Cardiac muscle cell (in vitro differentiated cells and primary cell): ENCODE measurements around the gene ANAPC16. TPM values are rescaled to one million over a fixed set of nuclear protein-coding genes. Genes with fewer than 3 reads are reported as not detected.

Experiments
- DNase-seq, 2 donors: peaks; one replicate each; pipeline versions ENCODE4 v3.0.0 to v3.0.0-alpha.2; 2010 to 2017; ENCODE audit warnings: low read depth in 1 of 2, low spot score in 1 of 2
- H3K27ac ChIP-seq: fragments of 200-600 bp; sonication (generic); 2 replicates; pipeline ENCODE4 v1.5.1; 2016
- H3K27me3 ChIP-seq: fragments of 200-600 bp; sonication (generic); 2 replicates; pipeline ENCODE4 v1.6.0; 2016; ENCODE audit warnings: control low read depth
- H3K36me3 ChIP-seq: fragments of 200-600 bp; sonication (generic); 2 replicates; pipeline ENCODE4 v1.5.1; 2016; ENCODE audit warnings: control low read depth
- H3K4me1 ChIP-seq: fragments of 200-600 bp; sonication (generic); 2 replicates; pipeline ENCODE4 v1.8.1; 2017; ENCODE audit warnings: low read depth, mild to moderate bottlenecking, mixed run types
- H3K4me3 ChIP-seq: fragments of 200-600 bp; sonication (generic); 2 replicates; pipeline ENCODE4 v1.5.1; 2016; ENCODE audit warnings: mild to moderate bottlenecking
- H3K9me3 ChIP-seq: fragments of 200-600 bp; sonication (generic); 2 replicates; pipeline ENCODE4 v1.5.1; 2017; ENCODE audit warnings: low read depth, mild to moderate bottlenecking, control low read depth
- polyA plus RNA-seq: library from polyadenylated mRNA; unstranded; fragments of >200 nt; fragmentation: Nextera tagmentation; extraction: Ambion mirVana; gene quantifications from 2 replicates; pipeline ENCODE4 v1.2.1, GENCODE V29; 2016
- total RNA-seq: library from RNA; depleted of rRNA; stranded (reverse); fragments of >200 nt; gene quantifications from 2 replicates; pipeline ENCODE4 v1.2.3, GENCODE V29; 2016
- TF ChIP-seq, protein P1 (sequence below): IDR thresholded peaks from 2 replicates; pipeline ENCODE4 v1.5.1; 2012; ENCODE audit warnings: low read depth, mild to moderate bottlenecking, low read length

Gene ANAPC16
- total and polyA plus RNA-seq, 2 experiments from 2014 or later, result 92.2 to 283 TPM

DNA sequence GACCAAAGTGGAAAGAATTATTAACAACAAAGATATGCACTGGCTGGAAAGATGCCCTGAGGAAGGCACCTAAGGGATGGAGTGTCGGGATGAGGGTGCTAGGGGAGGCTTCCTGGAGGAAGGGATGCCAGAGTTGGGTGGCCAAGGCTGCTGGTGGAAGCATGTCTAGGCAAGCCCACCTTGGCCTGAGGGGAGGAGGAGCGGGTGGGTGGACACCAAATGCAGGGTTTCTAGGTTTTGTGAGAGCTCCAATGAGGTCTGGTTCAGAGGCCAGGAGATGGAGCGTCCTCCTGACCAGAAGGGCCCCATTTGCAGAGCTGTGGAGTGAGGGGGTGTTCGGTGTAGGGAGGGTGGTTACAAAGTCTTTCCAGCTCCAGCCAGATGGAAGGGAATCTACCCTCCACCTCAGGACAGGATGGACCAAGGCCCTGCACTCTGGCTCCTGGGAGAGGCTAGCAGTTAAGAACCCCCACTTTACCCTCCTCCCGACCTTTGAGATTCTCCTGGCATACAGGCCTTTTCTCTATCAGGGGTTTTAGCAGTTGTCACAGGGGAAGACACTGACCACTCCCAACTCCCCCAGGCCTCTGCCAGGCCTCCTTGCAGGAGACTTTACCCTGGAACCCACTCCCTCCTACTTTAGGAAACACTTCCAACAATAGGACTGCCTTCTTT lies 54.9 kb downstream of the ANAPC16 start:
- DNase-seq, result no peak
- Histone ChIP-seq H3K9me3 (no peaks in the 10 kb centered on the region), H3K27ac (peak overlapping the region; percentile 74), H3K36me3 (peaks cover 7% of the 10 kb centered on the region), H3K27me3 (no peaks in the 10 kb centered on the region), H3K4me1 (peaks cover 22% of the 10 kb centered on the region), H3K4me3 (no peak overlapping the region)
- TF ChIP-seq, protein P1, sequence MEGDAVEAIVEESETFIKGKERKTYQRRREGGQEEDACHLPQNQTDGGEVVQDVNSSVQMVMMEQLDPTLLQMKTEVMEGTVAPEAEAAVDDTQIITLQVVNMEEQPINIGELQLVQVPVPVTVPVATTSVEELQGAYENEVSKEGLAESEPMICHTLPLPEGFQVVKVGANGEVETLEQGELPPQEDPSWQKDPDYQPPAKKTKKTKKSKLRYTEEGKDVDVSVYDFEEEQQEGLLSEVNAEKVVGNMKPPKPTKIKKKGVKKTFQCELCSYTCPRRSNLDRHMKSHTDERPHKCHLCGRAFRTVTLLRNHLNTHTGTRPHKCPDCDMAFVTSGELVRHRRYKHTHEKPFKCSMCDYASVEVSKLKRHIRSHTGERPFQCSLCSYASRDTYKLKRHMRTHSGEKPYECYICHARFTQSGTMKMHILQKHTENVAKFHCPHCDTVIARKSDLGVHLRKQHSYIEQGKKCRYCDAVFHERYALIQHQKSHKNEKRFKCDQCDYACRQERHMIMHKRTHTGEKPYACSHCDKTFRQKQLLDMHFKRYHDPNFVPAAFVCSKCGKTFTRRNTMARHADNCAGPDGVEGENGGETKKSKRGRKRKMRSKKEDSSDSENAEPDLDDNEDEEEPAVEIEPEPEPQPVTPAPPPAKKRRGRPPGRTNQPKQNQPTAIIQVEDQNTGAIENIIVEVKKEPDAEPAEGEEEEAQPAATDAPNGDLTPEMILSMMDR, result no peak

DNA sequence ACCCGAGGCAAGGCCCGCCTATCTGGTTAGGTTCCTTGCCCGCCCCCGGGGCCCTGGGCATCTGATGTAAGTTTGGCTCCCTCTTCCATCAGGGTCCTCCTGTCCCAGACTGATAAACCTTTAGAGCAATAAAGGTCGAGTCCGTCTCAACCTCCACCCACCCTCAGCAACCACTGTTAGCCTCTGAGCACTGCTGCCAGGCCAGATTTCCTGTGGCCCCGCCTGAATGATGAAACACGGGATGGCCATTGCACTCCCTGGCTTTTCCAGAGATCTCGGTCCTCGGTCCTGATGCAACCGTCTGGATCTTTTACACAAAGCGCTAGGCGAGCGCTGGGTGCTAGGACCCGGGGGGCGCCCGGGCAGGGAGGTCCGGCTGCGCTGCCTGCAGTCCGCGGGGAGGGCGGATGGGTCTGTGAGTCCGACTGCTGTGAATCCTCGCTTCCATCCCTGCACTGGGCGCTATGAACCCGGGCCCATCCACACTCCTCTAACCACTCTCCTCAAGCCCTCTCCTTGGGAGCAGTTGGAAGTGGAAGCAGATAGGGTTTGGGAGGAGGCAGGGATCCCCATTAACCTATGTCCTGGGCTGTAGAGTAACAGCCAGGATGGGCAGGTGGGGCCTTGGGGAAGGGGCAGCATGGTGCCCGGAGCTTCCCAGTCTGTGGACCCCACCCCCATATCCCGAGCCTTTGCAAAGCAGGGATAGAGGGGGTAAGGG lies 57.0 kb downstream of the ANAPC16 start:
- Histone ChIP-seq H3K4me3 (peak overlapping the region; percentile 93), H3K36me3 (peaks cover 11% of the 10 kb centered on the region), H3K27ac (peak overlapping the region; percentile 61), H3K27me3 (no peaks in the 10 kb centered on the region), H3K4me1 (peaks cover 31% of the 10 kb centered on the region), H3K9me3 (no peaks in the 10 kb centered on the region)
- peak; percentile 93 to 99 for DNase-seq
- TF ChIP-seq, protein P1, result no peak

DNA sequence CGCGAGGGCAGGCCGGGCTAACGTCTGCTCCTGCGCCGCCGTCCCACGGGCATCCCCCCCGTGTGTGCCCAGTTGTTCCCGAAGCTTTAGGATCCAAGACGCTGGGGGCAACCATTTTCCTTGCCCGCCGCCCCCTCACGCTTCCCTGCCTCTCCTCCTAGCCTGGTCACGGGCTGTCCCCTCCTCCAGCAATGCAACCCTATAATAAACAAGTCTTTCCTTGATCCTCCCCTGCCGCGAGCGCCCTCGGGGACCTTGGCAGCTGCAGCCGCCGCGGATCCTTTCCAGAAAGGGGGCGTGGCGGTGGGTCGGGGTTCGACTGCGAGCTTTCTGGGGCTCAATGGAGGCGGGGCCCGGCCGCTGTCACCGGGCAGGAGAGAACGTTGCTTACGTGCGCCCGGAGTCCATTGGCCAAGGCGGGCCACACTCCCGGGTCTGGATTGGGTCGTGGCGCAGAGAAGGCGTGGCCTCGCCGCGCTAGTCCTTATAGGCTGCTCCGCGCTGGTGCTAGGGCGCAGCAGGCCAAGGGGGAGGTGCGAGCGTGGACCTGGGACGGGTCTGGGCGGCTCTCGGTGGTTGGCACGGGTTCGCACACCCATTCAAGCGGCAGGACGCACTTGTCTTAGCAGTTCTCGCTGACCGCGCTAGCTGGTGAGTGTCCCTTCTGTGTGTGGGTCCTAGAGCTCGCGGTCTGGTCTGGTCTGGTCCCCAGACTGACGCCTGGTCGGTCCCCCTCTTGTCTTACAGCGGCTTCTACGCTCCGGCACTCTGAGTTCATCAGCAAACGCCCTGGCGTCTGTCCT lies 57.8 kb downstream of the ANAPC16 start, which contains the start of gene DDIT4:
Gene DDIT4 (plus strand): TSS at position 515 of the 803 bp plus-strand sequence. CDS start 293 bp downstream, outside the sequence.
- DNase-seq, result peak; percentile 99 to 100
- TF ChIP-seq, protein P1, result peak; percentile 1

GRCh38 chr10:72274213-72274729 lies 58.5 kb downstream of the ANAPC16 start:
- H3K4me1 ChIP-seq, result peaks cover 31% of the 10 kb centered on the region
- peak in 1 of 2 donors; percentile 50 for DNase-seq
- TF ChIP-seq, protein P1, result no peak
- peak overlapping the region; percentile 93 for H3K4me3 ChIP-seq
- no peaks in the 10 kb centered on the region for H3K9me3 ChIP-seq
- no peaks in the 10 kb centered on the region for H3K27me3 ChIP-seq
- H3K36me3 ChIP-seq, result peaks cover 11% of the 10 kb centered on the region
- H3K27ac ChIP-seq, result peak overlapping the region; percentile 80

More for the DNA sequence above, 57.8 kb downstream of the ANAPC16 start, which contains the start of gene DDIT4:
- Histone ChIP-seq H3K4me3 (peak within 1 kb of the TSS; percentile 93), H3K27ac (peak within 1 kb of the TSS; percentile 80), H3K9me3 (no peaks in the 10 kb centered on the region), H3K4me1 (peaks cover 31% of the 10 kb centered on the region), H3K36me3 (peaks cover 11% of the 10 kb centered on the region), H3K27me3 (no peaks in the 10 kb centered on the region)

DNA sequence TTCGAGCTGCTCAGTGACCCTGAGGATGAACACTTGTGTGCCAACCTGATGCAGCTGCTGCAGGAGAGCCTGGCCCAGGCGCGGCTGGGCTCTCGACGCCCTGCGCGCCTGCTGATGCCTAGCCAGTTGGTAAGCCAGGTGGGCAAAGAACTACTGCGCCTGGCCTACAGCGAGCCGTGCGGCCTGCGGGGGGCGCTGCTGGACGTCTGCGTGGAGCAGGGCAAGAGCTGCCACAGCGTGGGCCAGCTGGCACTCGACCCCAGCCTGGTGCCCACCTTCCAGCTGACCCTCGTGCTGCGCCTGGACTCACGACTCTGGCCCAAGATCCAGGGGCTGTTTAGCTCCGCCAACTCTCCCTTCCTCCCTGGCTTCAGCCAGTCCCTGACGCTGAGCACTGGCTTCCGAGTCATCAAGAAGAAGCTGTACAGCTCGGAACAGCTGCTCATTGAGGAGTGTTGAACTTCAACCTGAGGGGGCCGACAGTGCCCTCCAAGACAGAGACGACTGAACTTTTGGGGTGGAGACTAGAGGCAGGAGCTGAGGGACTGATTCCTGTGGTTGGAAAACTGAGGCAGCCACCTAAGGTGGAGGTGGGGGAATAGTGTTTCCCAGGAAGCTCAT lies 59.0 kb downstream of the ANAPC16 start:
- peak overlapping the region; percentile 80 for H3K27ac ChIP-seq

More for the DNA sequence above, 59.0 kb downstream of the ANAPC16 start:
- Histone ChIP-seq H3K36me3 (peaks cover 11% of the 10 kb centered on the region), H3K9me3 (no peaks in the 10 kb centered on the region), H3K4me1 (peaks cover 31% of the 10 kb centered on the region), H3K27me3 (no peaks in the 10 kb centered on the region), H3K4me3 (peak overlapping the region; percentile 93)
- DNase-seq, result peak; percentile 56 to 81
- TF ChIP-seq, protein P1, result peak; percentile 78
